Suprapubic skin (tissue), 3 donors: Measurements from ENCODE around the gene ITM2B.

Experiments used
- POLR2AphosphoS5 ChIP-seq, 3 donors: sonication (generic); formaldehyde crosslinking; IDR thresholded peaks; one replicate each; pipeline ENCODE4 v1.6.1; 2017; ENCODE audit warnings: antibody characterized with exemption in 3 of 3
- TF ChIP-seq, protein P1 (sequence below), 2 donors: fragments of 200-600 bp in 1 of 2; fragments of 450-650 bp in 1 of 2; sonication (generic) in 1 of 2; IDR thresholded peaks; one replicate each; pipeline ENCODE4 v1.5.1; 2016 to 2019; ENCODE audit warnings: antibody characterized with exemption in 2 of 2, mild to moderate bottlenecking in 1 of 2, moderate library complexity in 1 of 2

DNA sequence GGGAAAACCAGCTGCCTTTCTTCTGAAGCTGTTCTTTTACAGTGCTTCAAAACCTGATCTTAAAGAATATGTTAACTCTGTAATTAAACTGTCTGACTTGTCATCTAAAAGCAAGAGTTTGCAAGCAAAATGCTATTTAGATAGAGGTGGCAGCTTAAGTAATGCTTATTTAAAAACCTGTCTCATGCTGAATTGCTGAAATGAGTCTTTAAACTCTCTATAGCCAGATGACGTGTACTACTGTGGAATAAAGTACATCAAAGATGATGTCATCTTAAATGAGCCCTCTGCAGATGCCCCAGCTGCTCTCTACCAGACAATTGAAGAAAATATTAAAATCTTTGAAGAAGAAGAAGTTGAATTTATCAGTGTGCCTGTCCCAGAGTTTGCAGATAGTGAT, 22.9 kb downstream of the ITM2B start:
- TF ChIP-seq, protein P1, sequence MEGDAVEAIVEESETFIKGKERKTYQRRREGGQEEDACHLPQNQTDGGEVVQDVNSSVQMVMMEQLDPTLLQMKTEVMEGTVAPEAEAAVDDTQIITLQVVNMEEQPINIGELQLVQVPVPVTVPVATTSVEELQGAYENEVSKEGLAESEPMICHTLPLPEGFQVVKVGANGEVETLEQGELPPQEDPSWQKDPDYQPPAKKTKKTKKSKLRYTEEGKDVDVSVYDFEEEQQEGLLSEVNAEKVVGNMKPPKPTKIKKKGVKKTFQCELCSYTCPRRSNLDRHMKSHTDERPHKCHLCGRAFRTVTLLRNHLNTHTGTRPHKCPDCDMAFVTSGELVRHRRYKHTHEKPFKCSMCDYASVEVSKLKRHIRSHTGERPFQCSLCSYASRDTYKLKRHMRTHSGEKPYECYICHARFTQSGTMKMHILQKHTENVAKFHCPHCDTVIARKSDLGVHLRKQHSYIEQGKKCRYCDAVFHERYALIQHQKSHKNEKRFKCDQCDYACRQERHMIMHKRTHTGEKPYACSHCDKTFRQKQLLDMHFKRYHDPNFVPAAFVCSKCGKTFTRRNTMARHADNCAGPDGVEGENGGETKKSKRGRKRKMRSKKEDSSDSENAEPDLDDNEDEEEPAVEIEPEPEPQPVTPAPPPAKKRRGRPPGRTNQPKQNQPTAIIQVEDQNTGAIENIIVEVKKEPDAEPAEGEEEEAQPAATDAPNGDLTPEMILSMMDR (IDR thresholded peaks at IDR 0.05) = no peak
- TF ChIP-seq POLR2AphosphoS5 (IDR thresholded peaks at IDR 0.05) = no peak
